Brain microvascular endothelial cell (primary cell): ENCODE results near the gene SPNS3.

Experiments used
- DNase-seq: peaks from one replicate; pipeline ENCODE4 v3.0.0-alpha.2; 2020
- H3K27ac ChIP-seq: fragments of 250-450 bp; sonication (Bioruptor Pico); 2 replicates; pipeline ENCODE4 v1.5.1; 2020; ENCODE audit warnings: mild to moderate bottlenecking, moderate library complexity
- H3K27me3 ChIP-seq: fragments of 250-450 bp; sonication (Bioruptor Pico); replicated peaks from 2 replicates; pipeline ENCODE4 v1.5.1; 2020; ENCODE audit warnings: mild to moderate bottlenecking
- H3K36me3 ChIP-seq: fragments of 250-450 bp; sonication (Bioruptor Pico); replicated peaks from 2 replicates; pipeline ENCODE4 v1.5.1; 2020; ENCODE audit warnings: mild to moderate bottlenecking
- H3K4me3 ChIP-seq: 2 replicates; pipeline ENCODE4 v1.5.1; 2011; ENCODE audit warnings: low read depth, mild to moderate bottlenecking, control low read depth, low read length, moderate library complexity
- in situ Hi-C: cut with HindIII; loops from 2 replicates; pipeline ENCODE4 v1.10.0; 2017; ENCODE audit warnings: low sequenced_read_pairs, low pct_ligation_motif_present
- TF ChIP-seq, protein P1 (sequence below): IDR thresholded peaks from 2 replicates; pipeline ENCODE4 v1.5.1; 2011; ENCODE audit warnings: low read depth, mild to moderate bottlenecking, moderate library complexity, low read length, control low read depth, inconsistent platforms; ENCODE audit errors: missing control alignments

Gene SPNS3

GRCh38 chr17:4535667-4536258 is 102.0 kb downstream of the SPNS3 start:
- no peak for DNase-seq
- no peak overlapping the region for H3K27ac ChIP-seq
- TF ChIP-seq, protein P1, sequence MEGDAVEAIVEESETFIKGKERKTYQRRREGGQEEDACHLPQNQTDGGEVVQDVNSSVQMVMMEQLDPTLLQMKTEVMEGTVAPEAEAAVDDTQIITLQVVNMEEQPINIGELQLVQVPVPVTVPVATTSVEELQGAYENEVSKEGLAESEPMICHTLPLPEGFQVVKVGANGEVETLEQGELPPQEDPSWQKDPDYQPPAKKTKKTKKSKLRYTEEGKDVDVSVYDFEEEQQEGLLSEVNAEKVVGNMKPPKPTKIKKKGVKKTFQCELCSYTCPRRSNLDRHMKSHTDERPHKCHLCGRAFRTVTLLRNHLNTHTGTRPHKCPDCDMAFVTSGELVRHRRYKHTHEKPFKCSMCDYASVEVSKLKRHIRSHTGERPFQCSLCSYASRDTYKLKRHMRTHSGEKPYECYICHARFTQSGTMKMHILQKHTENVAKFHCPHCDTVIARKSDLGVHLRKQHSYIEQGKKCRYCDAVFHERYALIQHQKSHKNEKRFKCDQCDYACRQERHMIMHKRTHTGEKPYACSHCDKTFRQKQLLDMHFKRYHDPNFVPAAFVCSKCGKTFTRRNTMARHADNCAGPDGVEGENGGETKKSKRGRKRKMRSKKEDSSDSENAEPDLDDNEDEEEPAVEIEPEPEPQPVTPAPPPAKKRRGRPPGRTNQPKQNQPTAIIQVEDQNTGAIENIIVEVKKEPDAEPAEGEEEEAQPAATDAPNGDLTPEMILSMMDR = no peak
- H3K36me3 ChIP-seq = peaks cover 14% of the 10 kb centered on the region
- H3K4me3 ChIP-seq = no peak overlapping the region
- in situ Hi-C loops = no loop called here
- H3K27me3 ChIP-seq = no peaks in the 10 kb centered on the region

DNA sequence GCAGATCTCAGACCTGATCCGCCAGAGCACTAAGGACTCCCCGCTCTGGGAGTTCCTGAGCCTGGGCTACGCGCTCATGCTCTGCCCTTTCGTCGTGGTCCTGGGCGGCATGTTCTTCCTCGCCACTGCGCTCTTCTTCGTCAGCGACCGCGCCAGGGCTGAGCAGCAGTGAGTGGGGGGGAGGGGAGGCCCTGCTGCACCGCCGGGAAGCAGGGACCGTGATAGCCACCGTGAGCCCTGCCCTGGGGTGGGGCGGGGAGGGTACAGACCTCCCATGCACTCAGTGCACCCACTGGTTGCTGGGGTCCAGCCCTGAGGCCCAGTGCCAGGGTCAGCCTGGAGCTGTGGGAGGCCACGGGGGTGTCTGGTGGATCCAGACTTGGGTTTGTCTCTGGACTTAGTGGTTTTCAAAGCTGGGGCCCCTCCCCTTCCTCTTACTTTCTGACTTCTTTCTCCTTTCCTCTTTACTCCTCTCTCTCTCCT is 102.6 kb downstream of the SPNS3 start:
- peaks cover 18% of the 10 kb centered on the region for H3K36me3 ChIP-seq
- H3K27me3 ChIP-seq = no peaks in the 10 kb centered on the region
- no peak for DNase-seq
- H3K27ac ChIP-seq = no peak overlapping the region
- in situ Hi-C loops = no loop called here
- TF ChIP-seq, protein P1 = no peak
- no peak overlapping the region for H3K4me3 ChIP-seq

GRCh38 chr17:4536742-4537411 is 103.1 kb downstream of the SPNS3 start:
- in situ Hi-C loops = no loop called here
- Histone ChIP-seq H3K27ac (no peak overlapping the region), H3K27me3 (no peaks in the 10 kb centered on the region), H3K4me3 (no peak overlapping the region), H3K36me3 (peaks cover 23% of the 10 kb centered on the region)
- TF ChIP-seq, protein P1 = no peak
- DNase-seq = no peak
